CD14-positive monocyte (primary cell): ENCODE data around the gene WWC1. TPM values are rescaled to one million over a fixed set of nuclear protein-coding genes. Genes with fewer than 3 reads are reported as not detected.

Source experiments
- DNase-seq, 3 donors: peaks; one replicate each; pipeline ENCODE4 v3.0.0-alpha.2; 2011 to 2022
- H2AFZ ChIP-seq: 2 replicates; pipeline ENCODE4 v1.6.0; 2012; ENCODE audit warnings: mild to moderate bottlenecking, low read depth, low read length, inconsistent platforms; ENCODE audit not compliant: insufficient read depth, poor library complexity, severe bottlenecking
- H3K27ac ChIP-seq, 2 donors: 1 replicate in 1 of 2; 2 replicates in 1 of 2; pipeline ENCODE4 v1.5.1; 2012 to 2013; ENCODE audit warnings: low read length in 2 of 2, control low read depth in 1 of 2, inconsistent platforms in 1 of 2, low read depth in 1 of 2, mild to moderate bottlenecking in 1 of 2
- H3K27me3 ChIP-seq, 2 donors: one replicate each; pipeline versions ENCODE4 v1.6.0 to v1.6.1; 2011 to 2013; ENCODE audit warnings: low read length in 2 of 2; ENCODE audit not compliant: control insufficient read depth in 2 of 2, insufficient read depth in 2 of 2
- H3K36me3 ChIP-seq, 2 donors: replicated peaks in 1 of 2; 1 replicate in 1 of 2; 2 replicates in 1 of 2; pipeline versions ENCODE4 v1.5.1 to v1.6.1; 2012 to 2013; ENCODE audit warnings: low read length in 2 of 2, control low read depth in 1 of 2, inconsistent platforms in 1 of 2, mild to moderate bottlenecking in 1 of 2; ENCODE audit not compliant: insufficient read depth in 2 of 2, control insufficient read depth in 1 of 2
- H3K4me1 ChIP-seq, 2 donors: 1 replicate in 1 of 2; 2 replicates in 1 of 2; pipeline versions ENCODE4 v1.5.1 to v1.6.1; 2012 to 2013; ENCODE audit warnings: low read length in 2 of 2, control low read depth in 1 of 2, inconsistent platforms in 1 of 2, mild to moderate bottlenecking in 1 of 2, moderate library complexity in 1 of 2; ENCODE audit not compliant: insufficient read depth in 2 of 2, control insufficient read depth in 1 of 2
- H3K4me2 ChIP-seq: replicated peaks from 2 replicates; pipeline ENCODE3; 2012; ENCODE audit warnings: low read length, moderate library complexity, mild to moderate bottlenecking; ENCODE audit not compliant: poor library complexity, severe bottlenecking; ENCODE audit errors: extremely low read depth
- H3K4me3 ChIP-seq, 3 experiments: fragments of 200-600 bp in 1 of 3; sonication (generic) in 1 of 3; replicated peaks in 1 of 3; 1 replicate in 2 of 3; 2 replicates in 1 of 3; pipeline ENCODE4 v1.5.1; 2011 to 2013; ENCODE audit warnings: low read length in 3 of 3, mild to moderate bottlenecking in 3 of 3, control low read depth in 2 of 3, low read depth in 2 of 3, inconsistent platforms in 1 of 3, moderate library complexity in 1 of 3
- H3K79me2 ChIP-seq: 2 replicates; pipeline ENCODE4 v1.6.0; 2012; ENCODE audit warnings: mild to moderate bottlenecking, control low read depth, inconsistent platforms, low read length, moderate library complexity; ENCODE audit not compliant: insufficient read depth
- H3K9ac ChIP-seq: 2 replicates; pipeline ENCODE4 v1.6.0; 2017; ENCODE audit warnings: low read length, mild to moderate bottlenecking; ENCODE audit not compliant: insufficient read depth, poor library complexity, severe bottlenecking
- H3K9me3 ChIP-seq, 2 donors: replicated peaks in 1 of 2; 1 replicate in 1 of 2; 2 replicates in 1 of 2; pipeline versions ENCODE4 v1.5.1 to v1.6.1; 2012 to 2013; ENCODE audit warnings: low read length in 2 of 2, control low read depth in 1 of 2; ENCODE audit not compliant: control insufficient read depth in 1 of 2, insufficient read depth in 1 of 2
- H4K20me1 ChIP-seq: 2 replicates; pipeline ENCODE4 v1.6.0; 2012; ENCODE audit warnings: mild to moderate bottlenecking, low read length, control low read depth, moderate library complexity; ENCODE audit not compliant: insufficient read depth
- H3K27ac Mint-ChIP-seq, 7 donors: one replicate each; pipeline ENCODE4 v1.8.0; 2020; ENCODE audit warnings: mild to moderate bottlenecking in 7 of 7, mixed read lengths in 7 of 7, moderate library complexity in 6 of 7, inconsistent platforms in 2 of 7
- H3K27me3 Mint-ChIP-seq, 3 donors: one replicate each; pipeline ENCODE4 v1.8.0; 2021 to 2022; ENCODE audit warnings: low read depth in 3 of 3, mild to moderate bottlenecking in 3 of 3, mixed read lengths in 3 of 3, moderate library complexity in 3 of 3, inconsistent platforms in 1 of 3
- H3K36me3 Mint-ChIP-seq, 2 donors: one replicate each; pipeline ENCODE4 v1.8.0; 2020; ENCODE audit warnings: mixed read lengths in 2 of 2, inconsistent platforms in 1 of 2, mild to moderate bottlenecking in 1 of 2
- H3K4me1 Mint-ChIP-seq: one replicate; pipeline ENCODE4 v1.8.0; 2020; ENCODE audit warnings: mild to moderate bottlenecking, mixed read lengths
- H3K4me3 Mint-ChIP-seq, 2 donors: one replicate each; pipeline ENCODE4 v1.8.0; 2020; ENCODE audit warnings: mild to moderate bottlenecking in 2 of 2, mixed read lengths in 2 of 2, moderate library complexity in 1 of 2
- H3K9me3 Mint-ChIP-seq, 7 donors: one replicate each; pipeline ENCODE4 v1.8.0; 2020 to 2022; ENCODE audit warnings: mixed read lengths in 7 of 7, mild to moderate bottlenecking in 6 of 7, moderate library complexity in 6 of 7, inconsistent platforms in 2 of 7
- WGBS: methylation state at CpG from one replicate; pipeline ENCODE4 v1.1.5; 2013; ENCODE audit warnings: missing lambda C conversion rate; ENCODE audit not compliant: insufficient coverage; 5-methylcytosine and 5-hydroxymethylcytosine counted together
- intact Hi-C, 2 donors: fragments of 100-400 bp; cut with micrococcal nuclease; formaldehyde crosslinking; loops; one replicate each; pipeline versions ENCODE4 v1.15.0 to v1.15.1; 2023
- polyA plus RNA-seq, 3 donors: library from polyadenylated mRNA; depleted of rRNA in 1 of 3; unstranded in 2 of 3; stranded (reverse) in 1 of 3; fragments of 300-500 nt in 2 of 3; fragments of >200 nt in 1 of 3; fragmentation: Illumina TruSeq in 2 of 3; gene quantifications; 1 replicate in 2 of 3; 2 replicates in 1 of 3; pipeline ENCODE4 v1.2.3, GENCODE V29; 2012 to 2021
- TF ChIP-seq, protein P1 (sequence below): fragments of 200-600 bp; IDR thresholded peaks from one replicate; pipeline ENCODE4 v1.8.0; 2022; ENCODE audit warnings: antibody characterized with exemption, mild to moderate bottlenecking

WWC1 gene
- polyA plus RNA-seq, 3 donors, result not detected

DNA sequence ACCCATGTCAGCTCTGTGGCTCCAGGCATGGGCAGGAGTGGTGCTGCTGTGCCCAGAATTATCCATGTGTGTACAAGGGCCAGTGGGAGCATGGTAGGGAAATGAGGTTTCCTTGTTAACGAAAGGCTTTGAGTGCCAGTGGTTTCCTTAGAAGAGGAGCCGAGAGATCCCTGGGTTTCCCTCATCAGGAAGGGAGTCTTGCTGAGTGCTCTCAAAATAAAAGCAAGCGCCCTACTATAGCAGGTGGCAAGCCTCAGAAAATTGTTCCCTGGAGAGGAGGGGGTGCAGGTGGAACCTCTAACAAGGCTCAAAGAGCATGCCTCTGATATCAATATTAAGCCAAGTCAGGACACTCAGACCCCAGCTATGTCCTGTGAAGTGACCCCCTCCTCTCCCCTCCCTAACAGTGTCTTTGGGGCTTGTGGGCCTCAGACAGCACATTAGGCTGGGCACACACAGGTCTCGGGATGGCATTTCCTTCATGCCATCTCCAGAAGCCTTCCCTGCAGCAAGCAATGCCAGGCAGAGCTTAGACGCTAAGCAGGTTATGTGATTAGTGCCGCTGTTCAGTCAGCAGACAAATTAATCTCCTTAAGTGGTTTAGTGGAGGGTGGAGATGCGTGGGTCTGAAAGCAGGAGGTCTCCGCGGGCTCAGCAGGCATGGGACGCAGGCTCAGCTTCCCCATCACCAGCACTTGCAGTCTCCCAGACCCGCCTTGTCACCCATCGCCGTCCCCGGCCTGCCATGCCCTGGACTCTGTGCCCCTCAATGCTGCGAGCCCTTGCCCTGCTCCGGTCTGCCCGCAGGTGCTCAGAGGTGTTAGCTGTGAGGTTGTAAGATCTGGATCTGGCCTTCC lies 134.8 kb downstream of the WWC1 start:
- H3K4me3 Mint-ChIP-seq, result no peak overlapping the region

DNA sequence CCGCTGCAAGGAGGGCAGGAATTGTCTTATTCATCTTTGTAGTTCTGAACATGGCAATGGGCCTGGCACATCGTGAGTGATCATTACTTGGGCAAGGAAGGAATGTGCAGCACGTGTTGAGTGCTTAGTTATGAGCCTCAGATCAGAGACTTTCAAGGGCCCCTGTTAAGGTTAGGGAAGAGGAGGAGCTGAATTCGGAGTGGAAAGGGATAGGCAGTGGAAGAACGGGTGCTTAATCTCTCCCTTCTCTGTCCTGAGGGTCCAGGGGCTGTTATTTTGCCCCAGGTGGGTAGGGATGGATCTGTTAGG lies 135.4 kb downstream of the WWC1 start:
- no peak overlapping the region for H3K27ac Mint-ChIP-seq

More for the DNA sequence above, 134.8 kb downstream of the WWC1 start:
- Histone ChIP-seq H3K4me1 (no peaks in the 10 kb centered on the region), H3K27me3 (no peaks in the 10 kb centered on the region), H3K4me3 (no peak overlapping the region), H3K9me3 (no peaks in the 10 kb centered on the region), H3K9ac (no peak overlapping the region), H3K27ac (no peak overlapping the region), H4K20me1 (no peaks in the 10 kb centered on the region), H2AFZ (no peak overlapping the region), H3K36me3 (no peaks in the 10 kb centered on the region), H3K4me2 (no peak overlapping the region), H3K79me2 (no peaks in the 10 kb centered on the region)
- intact Hi-C loops, result no loop called here
- H3K27me3 Mint-ChIP-seq, result peaks cover 0 to 3% (median 3%) of the 10 kb centered on the region in 3 donors
- WGBS, result 99% methylated on average over 12 of the region's 17 CpGs
- peaks cover 0 to under 1% (median 0%) of the 10 kb centered on the region in 7 donors for H3K9me3 Mint-ChIP-seq
- DNase-seq, result no peak
- no peak overlapping the region for H3K27ac Mint-ChIP-seq
- TF ChIP-seq, protein P1, sequence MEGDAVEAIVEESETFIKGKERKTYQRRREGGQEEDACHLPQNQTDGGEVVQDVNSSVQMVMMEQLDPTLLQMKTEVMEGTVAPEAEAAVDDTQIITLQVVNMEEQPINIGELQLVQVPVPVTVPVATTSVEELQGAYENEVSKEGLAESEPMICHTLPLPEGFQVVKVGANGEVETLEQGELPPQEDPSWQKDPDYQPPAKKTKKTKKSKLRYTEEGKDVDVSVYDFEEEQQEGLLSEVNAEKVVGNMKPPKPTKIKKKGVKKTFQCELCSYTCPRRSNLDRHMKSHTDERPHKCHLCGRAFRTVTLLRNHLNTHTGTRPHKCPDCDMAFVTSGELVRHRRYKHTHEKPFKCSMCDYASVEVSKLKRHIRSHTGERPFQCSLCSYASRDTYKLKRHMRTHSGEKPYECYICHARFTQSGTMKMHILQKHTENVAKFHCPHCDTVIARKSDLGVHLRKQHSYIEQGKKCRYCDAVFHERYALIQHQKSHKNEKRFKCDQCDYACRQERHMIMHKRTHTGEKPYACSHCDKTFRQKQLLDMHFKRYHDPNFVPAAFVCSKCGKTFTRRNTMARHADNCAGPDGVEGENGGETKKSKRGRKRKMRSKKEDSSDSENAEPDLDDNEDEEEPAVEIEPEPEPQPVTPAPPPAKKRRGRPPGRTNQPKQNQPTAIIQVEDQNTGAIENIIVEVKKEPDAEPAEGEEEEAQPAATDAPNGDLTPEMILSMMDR, result no peak
- no peaks in the 10 kb centered on the region for H3K4me1 Mint-ChIP-seq
- no peaks in the 10 kb centered on the region for H3K36me3 Mint-ChIP-seq

More for the DNA sequence above, 135.4 kb downstream of the WWC1 start:
- Histone ChIP-seq H3K79me2 (no peaks in the 10 kb centered on the region), H3K4me3 (no peak overlapping the region), H3K4me2 (no peak overlapping the region), H3K9me3 (no peaks in the 10 kb centered on the region), H3K4me1 (no peaks in the 10 kb centered on the region), H3K36me3 (no peaks in the 10 kb centered on the region), H3K9ac (no peak overlapping the region), H4K20me1 (no peaks in the 10 kb centered on the region), H2AFZ (no peak overlapping the region), H3K27me3 (no peaks in the 10 kb centered on the region), H3K27ac (no peak overlapping the region)
- Mint-ChIP-seq H3K27me3 (peaks cover 0 to 3% (median 3%) of the 10 kb centered on the region in 3 donors), H3K9me3 (no peaks in the 10 kb centered on the region), H3K36me3 (no peaks in the 10 kb centered on the region), H3K4me1 (no peaks in the 10 kb centered on the region), H3K4me3 (no peak overlapping the region)
- WGBS, result 80% methylated on average over 5 of the region's 5 CpGs
- intact Hi-C loops, result no loop called here
- TF ChIP-seq, protein P1, result no peak
- no peak for DNase-seq
